T47D (cell line): ENCODE measurements around the gene TMA16.
"Not testable (repeated sequence)": the region's sequence is repeated elsewhere in the genome, so short reads cannot be mapped to it uniquely, and the experiment has no call there.

Experiments used
- DNase-seq, 2 experiments: peaks; one replicate each; pipeline versions ENCODE4 v3.0.0 to v3.0.0-alpha.2; 2011 to 2012; ENCODE audit warnings: low read depth in 1 of 2, low spot score in 1 of 2
- JUND ChIP-seq: IDR thresholded peaks from 2 replicates; pipeline ENCODE4 v1.6.1; 2012; ENCODE audit warnings: low read depth
- in situ Hi-C: cut with HindIII; loops from 2 replicates; pipeline ENCODE4 v1.10.0; 2016; ENCODE audit warnings: low sequenced_read_pairs, low pct_unique_long_range_greater_than_20kb

The TMA16 gene

DNA sequence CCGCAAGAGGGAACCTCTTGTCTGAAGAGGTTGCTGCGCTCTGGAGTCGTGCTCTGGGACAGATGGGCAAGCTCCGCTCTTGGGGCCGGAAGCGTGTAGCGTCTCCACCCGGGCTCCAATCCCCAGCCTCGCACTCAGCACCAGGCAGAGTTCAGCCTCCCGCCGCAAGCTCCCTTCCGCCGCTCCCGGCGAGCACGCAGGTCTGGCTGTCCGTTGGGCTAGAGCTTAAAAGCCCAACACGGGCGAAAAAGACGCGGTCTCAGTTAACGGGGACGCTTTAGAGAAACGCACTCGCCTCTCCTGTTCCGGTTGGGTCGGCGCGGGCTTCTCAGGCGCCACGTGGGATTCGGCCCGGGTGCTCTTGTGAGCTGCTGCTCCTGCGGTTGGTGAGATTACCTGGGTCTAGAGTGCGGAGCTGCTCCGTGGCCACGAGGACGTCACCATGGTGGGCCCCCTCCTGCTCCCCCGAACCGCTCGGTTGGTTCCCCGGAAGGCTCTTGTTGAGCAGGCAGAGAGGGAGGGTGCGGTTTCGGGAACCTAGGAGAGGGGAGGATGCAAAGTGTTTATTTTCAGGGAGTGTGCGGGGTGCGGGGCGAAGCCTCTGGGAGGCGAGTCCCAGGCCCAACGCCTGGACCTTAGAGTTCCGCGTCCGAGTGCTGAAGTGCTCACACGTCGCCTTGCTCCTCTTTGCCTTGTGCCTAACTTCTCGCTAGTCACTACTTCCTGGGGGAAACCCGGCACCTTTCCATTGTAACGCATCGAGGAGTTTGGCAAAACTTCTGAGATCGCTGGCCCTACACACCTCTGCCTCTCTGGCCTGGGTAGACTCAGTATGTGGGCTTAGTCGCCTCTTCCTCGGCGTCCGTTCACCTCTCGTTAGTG, at the start of gene TMA16:
Gene TMA16, plus strand, starts transcription at position 331 of the 882 bp plus-strand sequence. Its CDS starts 112 bp downstream, at position 443.
- no peak for TF ChIP-seq JUND
- in situ Hi-C loops, result no loop called here
- DNase-seq, result peak; percentile 43 to 95

DNA sequence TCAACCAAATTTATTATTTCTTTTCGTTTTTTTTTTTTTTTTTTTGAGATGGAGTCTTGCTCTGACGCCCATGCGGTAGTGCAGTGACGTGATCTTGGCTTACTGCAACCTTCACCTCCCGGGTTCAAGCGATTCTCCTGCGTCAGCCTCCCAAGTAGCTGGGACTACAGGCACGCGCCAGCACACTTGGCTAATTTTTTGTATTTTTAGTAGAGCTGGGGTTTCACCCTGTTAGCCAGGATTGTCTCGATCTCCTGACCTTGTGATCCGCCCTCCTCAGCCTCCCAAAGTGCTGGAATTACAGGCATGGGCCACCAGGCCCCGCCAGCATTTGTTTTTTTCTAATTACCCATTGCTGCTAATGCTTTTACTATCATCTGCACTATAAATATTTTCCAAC, 47.5 kb upstream of the TMA16 start:
- DNase-seq, in situ Hi-C loops: not testable (repeated sequence)

- no peak for TF ChIP-seq JUND
- in situ Hi-C loops, result no loop called here
- peak in 1 of 2 experiments; percentile 52 for DNase-seq
Observed at GRCh38 chr4:163447481-163447880, 47.0 kb upstream of the TMA16 start.

- no peak; the same call in 1 of the 2 replicates for TF ChIP-seq JUND
- peak in 1 of 2 experiments; percentile 62 for DNase-seq
- in situ Hi-C loops, result no loop called here
Observed at GRCh38 chr4:163448540-163449203, 45.8 kb upstream of the TMA16 start.

GRCh38 chr4:163462556-163462955, 31.9 kb upstream of the TMA16 start:
- no peak for DNase-seq
- in situ Hi-C loops, result no loop called here
- TF ChIP-seq JUND, result no peak

GRCh38 chr4:163467082-163467770, 27.3 kb upstream of the TMA16 start:
- no peak for TF ChIP-seq JUND
- in situ Hi-C loops, result no loop called here
- DNase-seq, result no peak

DNA sequence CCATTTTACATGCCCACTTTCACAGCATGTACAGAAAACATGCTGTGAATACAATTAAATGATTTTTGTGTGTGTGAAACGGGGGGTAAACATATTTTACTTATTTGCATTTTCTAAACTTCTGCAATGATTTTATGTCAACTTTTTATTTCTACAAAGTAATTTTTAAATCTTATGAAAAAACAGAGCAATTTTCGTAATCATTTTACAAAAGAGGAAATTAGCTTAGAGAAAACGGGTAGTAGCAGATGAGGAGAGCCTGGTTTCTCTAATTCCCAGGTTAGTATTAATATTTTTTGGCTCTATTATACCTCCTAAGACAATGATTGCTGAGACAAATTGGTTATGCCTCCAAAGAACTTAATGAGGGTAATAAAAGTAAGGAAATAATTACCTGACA, 24.1 kb upstream of the TMA16 start:
- no peak for DNase-seq
- TF ChIP-seq JUND, result no peak
- in situ Hi-C loops, result no loop called here

- no peak for DNase-seq
- TF ChIP-seq JUND, result no peak
- in situ Hi-C loops, result no loop called here
Observed at GRCh38 chr4:163473130-163473529, 21.4 kb upstream of the TMA16 start.

DNA sequence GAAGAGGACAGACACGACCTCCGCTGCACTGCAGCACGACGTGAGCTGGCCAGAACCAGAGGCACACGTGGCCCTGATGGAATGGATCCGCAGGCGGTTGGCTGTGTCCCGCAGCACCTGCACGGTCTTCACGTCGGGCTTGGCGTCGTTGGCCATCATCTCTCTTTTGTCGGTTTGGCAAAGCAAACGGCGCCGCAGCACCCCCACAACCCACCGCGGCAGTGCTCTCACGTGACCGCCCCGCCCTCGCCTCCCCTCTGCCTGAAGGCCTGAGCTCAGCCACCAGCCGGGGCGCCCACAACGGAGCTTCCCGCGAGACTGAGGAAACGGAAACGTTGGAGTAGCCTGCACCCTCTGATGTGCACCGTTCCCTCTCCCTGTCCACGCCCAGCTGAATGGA, 20.9 kb upstream of the TMA16 start, which contains the start of gene TKTL2:
Gene TKTL2, minus strand, starts transcription at position 179 of the 400 bp plus-strand sequence. Its CDS starts 20 bp downstream, at position 159.
- no peak for DNase-seq
- in situ Hi-C loops, result no loop called here
- no peak for TF ChIP-seq JUND

GRCh38 chr4:163474027-163474426, 20.5 kb upstream of the TMA16 start:
- in situ Hi-C loops, result no loop called here
- no peak for TF ChIP-seq JUND
- DNase-seq, result no peak

GRCh38 chr4:163476761-163477438, 17.6 kb upstream of the TMA16 start:
- in situ Hi-C loops, result no loop called here
- DNase-seq, result no peak
- no peak for TF ChIP-seq JUND

DNA sequence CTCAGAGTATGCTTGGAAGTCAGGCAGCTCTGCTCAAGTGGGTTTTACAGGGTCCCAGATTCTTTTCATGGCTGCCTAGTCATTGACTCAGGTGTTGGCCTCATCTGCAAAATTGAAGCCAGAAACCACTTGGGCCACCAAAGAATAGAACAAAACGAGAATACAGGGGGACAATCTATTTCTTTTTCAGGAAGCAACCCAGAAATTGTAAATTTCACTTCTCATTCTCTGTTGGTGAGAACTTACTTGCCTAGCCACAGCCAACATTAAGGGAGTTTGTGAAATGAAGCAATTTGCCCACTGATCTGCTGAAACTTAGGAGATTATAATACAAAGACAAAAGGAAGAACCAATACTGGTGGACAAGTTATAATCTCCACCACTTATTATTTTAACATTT, 12.3 kb upstream of the TMA16 start:
- in situ Hi-C loops, result no loop called here
- no peak for DNase-seq
- no peak for TF ChIP-seq JUND
